ENCODE results near the gene GPC5. TPM values are rescaled to one million over a fixed set of nuclear protein-coding genes. Genes with fewer than 3 reads are reported as not detected.
"Not testable (repeated sequence)": the region's sequence is repeated elsewhere in the genome, so short reads cannot be mapped to it uniquely, and the experiment has no call there.

GPC5 gene
- total and polyA plus RNA-seq, 3 experiments from 2014 or later = 0.08 to 0.39 (median 0.13) TPM

DNA sequence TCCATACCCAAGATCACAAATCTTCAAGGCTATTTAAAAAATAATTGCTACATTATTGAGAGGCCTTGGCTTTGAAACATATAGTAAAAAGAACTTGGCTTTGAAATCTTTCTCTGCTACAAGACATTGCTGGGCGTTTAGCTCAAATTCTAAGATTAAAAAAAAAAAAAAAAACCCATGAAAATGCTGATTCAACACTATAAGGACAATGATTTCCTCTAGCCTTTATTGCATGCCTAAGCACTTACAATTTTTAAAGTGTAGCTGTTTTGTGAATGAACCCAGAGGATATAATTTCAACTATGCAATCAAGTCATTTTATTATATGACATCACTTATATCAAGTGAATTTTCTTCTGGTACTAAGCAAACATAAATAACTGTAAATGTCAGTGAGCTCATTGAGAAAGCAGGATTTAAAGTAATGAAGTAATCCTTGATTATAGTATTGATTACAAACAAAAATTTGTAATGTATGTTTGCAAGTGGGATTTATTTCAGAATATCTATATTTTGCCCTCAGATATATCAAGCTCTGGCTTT, 1488.2 kb downstream of the GPC5 start:
- Mint-ChIP-seq H3K27me3 (peaks cover 0 to 2% of the 10 kb centered on the region in 2 donors), H3K4me3 (no peak overlapping the region), H3K4me1 (no peaks in the 10 kb centered on the region), H3K36me3 (no peaks in the 10 kb centered on the region), H3K27ac (no peak overlapping the region), H3K9me3 (peaks cover 0 to 10% (median 0%) of the 10 kb centered on the region in 5 donors)
- H3K4me3 ChIP-seq (ENCODE audit: low read length) = no peak overlapping the region
- H3K4me1 ChIP-seq (ENCODE audit: insufficient read depth, low read length) = no peaks in the 10 kb centered on the region
- no peak for DNase-seq
- CTCF ChIA-PET = no interaction called here
- H3K9me3 ChIP-seq (ENCODE audit: low read length) = no peaks in the 10 kb centered on the region
- H3K27ac ChIP-seq (ENCODE audit: low read depth, low read length) = no peak overlapping the region
- H3K27me3 ChIP-seq (ENCODE audit: insufficient read depth, low read length, poor library complexity, severe bottlenecking) = no peaks in the 10 kb centered on the region
- POLR2A ChIA-PET = no interaction called here
- H3K36me3 ChIP-seq (ENCODE audit: insufficient read depth, low read length) = no peaks in the 10 kb centered on the region

DNA sequence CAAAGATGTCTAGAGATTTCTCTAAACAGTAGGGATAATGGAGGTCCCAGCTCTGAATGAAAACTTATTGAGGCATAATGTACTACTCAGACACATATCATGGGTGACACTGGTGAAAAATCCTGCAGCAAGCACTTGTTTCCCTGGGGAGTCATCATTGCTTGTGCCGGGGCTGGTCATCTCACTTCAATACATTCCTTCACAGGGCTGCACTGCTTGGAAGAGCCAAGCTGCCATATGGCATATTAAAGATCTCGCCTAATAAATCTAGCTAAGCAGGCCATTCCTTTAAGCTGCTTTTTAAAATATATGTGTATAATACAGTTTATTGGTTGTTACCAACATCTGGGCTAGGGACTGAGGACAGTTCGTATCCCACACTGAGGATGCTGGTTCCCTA, 1496.0 kb downstream of the GPC5 start:
- DNase-seq = no peak
- Histone ChIP-seq H3K4me1 (ENCODE audit: insufficient read depth, low read length) (no peaks in the 10 kb centered on the region), H3K27ac (ENCODE audit: low read depth, low read length) (no peak overlapping the region), H3K9me3 (ENCODE audit: low read length) (no peaks in the 10 kb centered on the region), H3K4me3 (ENCODE audit: low read length) (no peak overlapping the region), H3K27me3 (ENCODE audit: insufficient read depth, low read length, poor library complexity, severe bottlenecking) (no peaks in the 10 kb centered on the region), H3K36me3 (ENCODE audit: insufficient read depth, low read length) (no peaks in the 10 kb centered on the region)
- Mint-ChIP-seq H3K4me1 (no peaks in the 10 kb centered on the region), H3K9me3 (peaks cover 0 to 25% (median 6%) of the 10 kb centered on the region in 5 donors), H3K27me3 (peaks cover 0 to 3% of the 10 kb centered on the region in 2 donors), H3K36me3 (no peaks in the 10 kb centered on the region), H3K4me3 (no peak overlapping the region), H3K27ac (no peak overlapping the region)
- CTCF ChIA-PET = no interaction called here
- POLR2A ChIA-PET = no interaction called here

DNA sequence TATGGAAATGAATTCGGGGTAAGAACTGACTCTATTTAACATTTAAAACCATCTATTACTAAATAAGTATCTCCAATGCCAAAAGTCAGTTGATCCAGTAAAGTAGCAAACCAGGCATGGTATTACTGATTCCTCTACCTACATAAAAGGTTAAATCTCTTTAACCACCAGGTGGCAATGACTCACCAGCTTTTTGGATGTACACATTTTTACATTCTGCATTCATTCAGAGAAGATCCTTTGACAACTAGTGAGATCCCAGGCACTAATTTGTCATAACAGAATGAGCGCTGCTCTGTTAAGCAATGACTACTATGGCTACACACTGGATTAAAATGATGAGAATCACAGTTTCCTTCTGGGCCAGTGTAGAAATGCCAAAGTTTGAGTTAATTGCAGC, 1498.4 kb downstream of the GPC5 start:
- no peak overlapping the region for H3K4me3 Mint-ChIP-seq
- H3K27ac Mint-ChIP-seq = no peak overlapping the region
- H3K9me3 Mint-ChIP-seq = peaks cover 0 to 30% (median 4%) of the 10 kb centered on the region in 5 donors
- no peaks in the 10 kb centered on the region for H3K27me3 ChIP-seq (ENCODE audit: insufficient read depth, low read length, poor library complexity, severe bottlenecking)
- peaks cover 0 to 1% of the 10 kb centered on the region in 2 donors for H3K27me3 Mint-ChIP-seq
- H3K9me3 ChIP-seq (ENCODE audit: low read length) = no peaks in the 10 kb centered on the region
- H3K4me3 ChIP-seq (ENCODE audit: low read length) = no peak overlapping the region
- no peaks in the 10 kb centered on the region for H3K36me3 Mint-ChIP-seq
- H3K4me1 ChIP-seq (ENCODE audit: insufficient read depth, low read length) = no peaks in the 10 kb centered on the region
- no peaks in the 10 kb centered on the region for H3K36me3 ChIP-seq (ENCODE audit: insufficient read depth, low read length)
- ChIA-PET POLR2A (no interaction called here), CTCF (no interaction called here)
- no peak for DNase-seq
- H3K4me1 Mint-ChIP-seq = no peaks in the 10 kb centered on the region
- H3K27ac ChIP-seq (ENCODE audit: low read depth, low read length) = no peak overlapping the region

DNA sequence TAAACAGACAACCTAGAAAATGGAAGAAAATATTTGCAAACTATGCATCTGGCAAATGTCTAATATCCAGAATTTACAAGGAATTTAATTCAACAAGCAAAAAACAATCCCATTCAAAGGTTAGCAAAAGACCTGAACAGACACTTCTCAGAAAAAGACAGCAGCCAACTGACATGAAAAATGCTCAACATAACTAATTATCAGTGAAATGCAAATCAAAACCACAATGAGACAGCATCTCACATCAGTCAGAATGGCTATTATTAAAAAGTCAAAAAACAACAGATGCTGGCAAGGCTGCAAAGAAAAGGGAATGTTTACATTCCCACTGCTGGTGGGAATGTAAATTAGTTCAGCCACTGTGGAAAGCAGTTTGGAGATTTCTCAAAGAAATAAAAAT, 1500.5 kb downstream of the GPC5 start:
- H3K27ac ChIP-seq (ENCODE audit: low read depth, low read length); CTCF ChIA-PET; H3K9me3 ChIP-seq (ENCODE audit: low read length): not testable (repeated sequence)

DNA sequence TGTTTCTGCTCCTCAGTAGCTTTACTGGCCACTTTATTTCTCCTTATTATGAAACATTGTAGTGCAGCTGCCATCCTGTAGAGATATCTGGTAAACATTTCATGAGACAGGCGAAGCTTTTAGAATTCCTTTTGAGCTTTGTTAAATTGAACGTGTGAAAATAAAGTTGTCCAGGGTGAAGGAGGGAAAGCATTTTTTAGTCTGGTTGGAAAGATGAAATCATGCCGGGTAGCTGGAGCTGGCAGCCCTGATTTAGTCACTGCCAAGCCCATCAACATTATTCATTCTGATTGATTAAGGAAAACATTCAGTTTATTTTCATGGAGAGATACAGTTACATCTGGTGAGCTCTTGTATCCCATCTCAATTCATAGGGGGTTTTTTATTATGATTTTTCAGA, 1502.0 kb downstream of the GPC5 start:
- Histone ChIP-seq H3K27me3 (ENCODE audit: insufficient read depth, low read length, poor library complexity, severe bottlenecking) (no peaks in the 10 kb centered on the region), H3K4me1 (ENCODE audit: insufficient read depth, low read length) (no peaks in the 10 kb centered on the region), H3K9me3 (ENCODE audit: low read length) (no peaks in the 10 kb centered on the region), H3K4me3 (ENCODE audit: low read length) (no peak overlapping the region), H3K36me3 (ENCODE audit: insufficient read depth, low read length) (no peaks in the 10 kb centered on the region), H3K27ac (ENCODE audit: low read depth, low read length) (no peak overlapping the region)
- Mint-ChIP-seq H3K4me1 (no peaks in the 10 kb centered on the region), H3K9me3 (peaks cover 0 to 27% (median 5%) of the 10 kb centered on the region in 5 donors), H3K4me3 (no peak overlapping the region), H3K27ac (no peak overlapping the region), H3K36me3 (no peaks in the 10 kb centered on the region), H3K27me3 (peaks cover 0 to 1% of the 10 kb centered on the region in 2 donors)
- ChIA-PET CTCF (interaction anchor here (1.5 kb wide), 1 partner anchor 10 kb away, joined by 3 read pairs; no protein-coding TSS in a partner anchor), POLR2A (no interaction called here)
- no peak for DNase-seq

More for the DNA sequence above, 1500.5 kb downstream of the GPC5 start:
- H3K4me1 ChIP-seq (ENCODE audit: insufficient read depth, low read length); H3K27me3 Mint-ChIP-seq; H3K27me3 ChIP-seq (ENCODE audit: insufficient read depth, low read length, poor library complexity, severe bottlenecking); DNase-seq; H3K4me3 ChIP-seq (ENCODE audit: low read length); H3K36me3 Mint-ChIP-seq; H3K4me1 Mint-ChIP-seq; POLR2A ChIA-PET; H3K36me3 ChIP-seq (ENCODE audit: insufficient read depth, low read length); H3K4me3 Mint-ChIP-seq; H3K27ac Mint-ChIP-seq: not testable (repeated sequence)
- H3K9me3 Mint-ChIP-seq = peaks cover 0 to 32% (median 3%) of the 10 kb centered on the region in 5 donors

DNA sequence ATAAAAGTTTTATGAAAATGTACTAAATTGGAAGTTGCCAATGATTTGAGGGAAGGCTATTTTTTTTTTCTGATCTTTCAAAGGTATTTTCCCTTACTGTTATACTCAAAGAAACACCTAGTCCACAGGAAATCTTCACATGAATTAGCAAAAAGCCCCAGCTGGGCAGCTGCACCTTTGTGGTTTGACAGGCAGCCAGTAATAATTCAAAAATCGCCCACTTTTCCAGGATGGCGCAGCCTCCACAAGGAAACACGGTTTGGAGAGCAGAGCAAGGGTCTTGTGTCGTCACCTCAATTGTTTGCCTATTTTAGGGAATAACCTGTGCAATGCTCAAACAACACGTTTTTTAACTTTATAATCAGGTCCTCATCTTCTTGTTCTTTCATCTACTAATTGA, 1503.3 kb downstream of the GPC5 start:
- Mint-ChIP-seq H3K27ac (no peak overlapping the region), H3K9me3 (peaks cover 0 to 30% (median 8%) of the 10 kb centered on the region in 5 donors), H3K4me3 (no peak overlapping the region), H3K36me3 (no peaks in the 10 kb centered on the region), H3K4me1 (no peaks in the 10 kb centered on the region), H3K27me3 (peaks cover 0 to 1% of the 10 kb centered on the region in 2 donors)
- CTCF ChIA-PET = interaction anchor here (1.5 kb wide), 1 partner anchor 9 kb away, joined by 3 read pairs; no protein-coding TSS in a partner anchor
- H3K27me3 ChIP-seq (ENCODE audit: insufficient read depth, low read length, poor library complexity, severe bottlenecking) = no peaks in the 10 kb centered on the region
- no peaks in the 10 kb centered on the region for H3K9me3 ChIP-seq (ENCODE audit: low read length)
- no peaks in the 10 kb centered on the region for H3K4me1 ChIP-seq (ENCODE audit: insufficient read depth, low read length)
- no peak overlapping the region for H3K4me3 ChIP-seq (ENCODE audit: low read length)
- POLR2A ChIA-PET = no interaction called here
- no peak overlapping the region for H3K27ac ChIP-seq (ENCODE audit: low read depth, low read length)
- no peak for DNase-seq
- H3K36me3 ChIP-seq (ENCODE audit: insufficient read depth, low read length) = no peaks in the 10 kb centered on the region

DNA sequence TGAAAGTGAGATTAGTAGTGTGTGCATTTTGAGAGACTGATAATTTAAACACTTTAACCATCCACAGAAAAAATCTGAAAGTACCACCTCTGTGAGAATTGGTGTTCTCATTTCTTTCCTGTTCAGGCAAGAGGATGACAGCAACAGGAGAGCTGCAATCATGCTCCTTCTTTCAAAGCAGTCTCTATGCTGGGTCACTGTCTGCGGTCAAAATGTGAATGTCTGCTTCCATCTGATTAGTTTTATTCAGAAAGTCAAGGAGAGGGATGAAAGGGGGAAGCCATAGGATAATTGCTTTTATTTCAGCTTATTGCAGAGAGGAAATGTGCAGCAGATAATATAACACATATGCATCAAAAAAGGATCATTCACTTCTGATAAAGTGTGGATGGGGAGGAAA, 1514.2 kb downstream of the GPC5 start:
- Mint-ChIP-seq H3K27me3 (no peaks in the 10 kb centered on the region), H3K27ac (no peak overlapping the region), H3K4me1 (no peaks in the 10 kb centered on the region), H3K9me3 (peaks cover 0 to 5% (median 5%) of the 10 kb centered on the region in 5 donors), H3K4me3 (no peak overlapping the region), H3K36me3 (no peaks in the 10 kb centered on the region)
- ChIA-PET CTCF (no interaction called here), POLR2A (no interaction called here)
- no peak for DNase-seq
- H3K27me3 ChIP-seq (ENCODE audit: insufficient read depth, low read length, poor library complexity, severe bottlenecking) = no peaks in the 10 kb centered on the region
- no peak overlapping the region for H3K4me3 ChIP-seq (ENCODE audit: low read length)
- no peaks in the 10 kb centered on the region for H3K36me3 ChIP-seq (ENCODE audit: insufficient read depth, low read length)
- H3K9me3 ChIP-seq (ENCODE audit: low read length) = no peaks in the 10 kb centered on the region
- H3K4me1 ChIP-seq (ENCODE audit: insufficient read depth, low read length) = no peaks in the 10 kb centered on the region
- H3K27ac ChIP-seq (ENCODE audit: low read depth, low read length) = no peak overlapping the region

DNA sequence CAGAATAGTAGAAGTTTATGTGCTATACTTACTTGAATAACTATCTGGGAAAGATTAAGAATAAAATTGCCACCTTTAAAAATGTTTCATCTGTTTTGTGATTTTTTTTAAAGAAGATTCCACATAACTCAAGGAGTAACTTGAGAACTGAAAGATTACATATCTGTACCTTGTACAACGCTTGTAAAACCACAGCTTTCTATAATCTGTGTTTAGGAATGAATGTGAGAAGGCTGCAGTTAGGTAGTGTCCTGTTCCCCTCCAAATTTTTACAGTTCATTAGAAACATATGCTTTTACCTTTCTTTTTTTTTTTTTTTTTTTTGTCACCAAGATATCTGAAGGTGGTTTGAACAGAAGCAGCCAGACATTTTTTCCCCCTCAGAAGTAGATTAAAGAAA, 1515.4 kb downstream of the GPC5 start:
- H3K4me3 Mint-ChIP-seq = no peak overlapping the region
- H3K36me3 Mint-ChIP-seq = no peaks in the 10 kb centered on the region
- H3K4me1 ChIP-seq (ENCODE audit: insufficient read depth, low read length) = no peaks in the 10 kb centered on the region
- no peaks in the 10 kb centered on the region for H3K27me3 ChIP-seq (ENCODE audit: insufficient read depth, low read length, poor library complexity, severe bottlenecking)
- H3K4me3 ChIP-seq (ENCODE audit: low read length) = no peak overlapping the region
- H3K36me3 ChIP-seq (ENCODE audit: insufficient read depth, low read length) = no peaks in the 10 kb centered on the region
- no peak for DNase-seq
- H3K27ac Mint-ChIP-seq = no peak overlapping the region
- H3K27me3 Mint-ChIP-seq = no peaks in the 10 kb centered on the region
- H3K27ac ChIP-seq (ENCODE audit: low read depth, low read length) = no peak overlapping the region
- H3K9me3 ChIP-seq (ENCODE audit: low read length) = no peaks in the 10 kb centered on the region
- peaks cover 0 to 5% (median 3%) of the 10 kb centered on the region in 5 donors for H3K9me3 Mint-ChIP-seq
- ChIA-PET POLR2A (no interaction called here), CTCF (no interaction called here)
- H3K4me1 Mint-ChIP-seq = no peaks in the 10 kb centered on the region
